GM12878 (cell line): ENCODE data around the gene NBEA.

Source experiments
- BRCA1 ChIP-seq: IDR thresholded peaks from 2 replicates; pipeline ENCODE4 v1.6.1; 2011; ENCODE audit warnings: low read depth, low read length, improper control_type of control experiment
- EP300 ChIP-seq, 2 experiments: fragments of 150-350 bp in 1 of 2; IDR thresholded peaks; 2 replicates each; pipeline ENCODE4 v1.6.1; 2011 to 2012; ENCODE audit warnings: low read depth in 2 of 2, low read length in 2 of 2, borderline replicate concordance in 1 of 2, improper control_type of control experiment in 1 of 2, inconsistent platforms in 1 of 2; ENCODE audit not compliant: control insufficient read depth in 1 of 2
- FOXK2 ChIP-seq: fragments of 450-650 bp; IDR thresholded peaks from 2 replicates; pipeline ENCODE4 v1.6.1; 2017; ENCODE audit warnings: mild to moderate bottlenecking, moderate library complexity
- MAX ChIP-seq: IDR thresholded peaks from 2 replicates; pipeline ENCODE4 v1.6.1; 2012; ENCODE audit warnings: low read depth, low read length, improper control_type of control experiment
- NFIC ChIP-seq: IDR thresholded peaks from 2 replicates; pipeline ENCODE4 v1.6.1; 2012; ENCODE audit warnings: low read depth, mild to moderate bottlenecking, inconsistent platforms, low read length, moderate library complexity
- ZBTB33 ChIP-seq: fragments of 450-650 bp; IDR thresholded peaks from 2 replicates; pipeline ENCODE4 v1.6.1; 2017; ENCODE audit warnings: mild to moderate bottlenecking
- ZNF622 ChIP-seq: fragments of 450-650 bp; IDR thresholded peaks from 2 replicates; pipeline ENCODE4 v1.6.1; 2017; ENCODE audit warnings: mild to moderate bottlenecking, inconsistent platforms

GRCh38 chr13:35179920-35180663 is 238.0 kb downstream of the NBEA start:
- TF ChIP-seq FOXK2 = no peak
- no peak for TF ChIP-seq MAX
- no peak for TF ChIP-seq ZNF622
- TF ChIP-seq ZBTB33 = no peak
- TF ChIP-seq BRCA1 = no peak
- TF ChIP-seq NFIC = no peak
- no peak for TF ChIP-seq EP300 (IDR thresholded peaks at IDR 0.05; ENCODE audit: borderline replicate concordance in 1 of 2, control insufficient read depth in 1 of 2, low read depth in 2 of 2, low read length in 2 of 2)
